Smooth muscle cell (in vitro differentiated cells): Measurements from ENCODE around the gene SEC14L3. TPM values are rescaled to one million over a fixed set of nuclear protein-coding genes. Genes with fewer than 3 reads are reported as not detected.

Experiments used
- DNase-seq: peaks from one replicate; lab custom pipeline; 2025; ENCODE audit not compliant: unreplicated experiment; lab: John Stamatoyannopoulos, UW
- H2AFZ ChIP-seq: fragments of 200-600 bp; sonication (generic); 2 replicates; pipeline ENCODE4 v1.6.0; 2016; ENCODE audit warnings: antibody characterized with exemption, low read depth, mild to moderate bottlenecking
- H3F3A ChIP-seq: fragments of 200-600 bp; sonication (generic); 2 replicates; pipeline ENCODE4 v1.6.0; 2017; ENCODE audit warnings: antibody characterized with exemption, low read depth
- H3K27ac ChIP-seq: fragments of 200-600 bp; sonication (generic); 2 replicates; pipeline ENCODE4 v1.5.1; 2016; ENCODE audit warnings: low read depth, mild to moderate bottlenecking
- H3K27me3 ChIP-seq: fragments of 200-600 bp; sonication (generic); 2 replicates; pipeline ENCODE4 v1.6.1; 2016; ENCODE audit warnings: low read depth, mild to moderate bottlenecking
- H3K36me3 ChIP-seq: fragments of 200-600 bp; sonication (generic); 2 replicates; pipeline ENCODE4 v1.5.1; 2016; ENCODE audit warnings: low read depth
- H3K4me1 ChIP-seq: fragments of 200-600 bp; sonication (generic); 2 replicates; pipeline ENCODE4 v1.5.1; 2016; ENCODE audit warnings: low read depth
- H3K4me2 ChIP-seq: fragments of 200-600 bp; sonication (generic); 2 replicates; pipeline ENCODE4 v1.6.0; 2016; ENCODE audit warnings: mild to moderate bottlenecking
- H3K4me3 ChIP-seq: fragments of 200-600 bp; sonication (generic); 2 replicates; pipeline ENCODE4 v1.5.1; 2016; ENCODE audit warnings: mild to moderate bottlenecking
- H3K79me2 ChIP-seq: fragments of 200-600 bp; sonication (generic); 2 replicates; pipeline ENCODE4 v1.6.0; 2016; ENCODE audit warnings: low read depth, mild to moderate bottlenecking
- H3K9ac ChIP-seq: fragments of 200-600 bp; sonication (generic); 2 replicates; pipeline ENCODE4 v1.6.0; 2016; ENCODE audit warnings: low read depth
- H3K9me3 ChIP-seq: fragments of 200-600 bp; sonication (generic); replicated peaks from 2 replicates; pipeline ENCODE4 v1.5.1; 2016; ENCODE audit warnings: low read depth
- H4K20me1 ChIP-seq: fragments of 200-600 bp; sonication (generic); 2 replicates; pipeline ENCODE4 v1.6.0; 2016; ENCODE audit warnings: low read depth
- WGBS: methylation state at CpG from one replicate; pipeline ENCODE4 v1.1.7; 2016; ENCODE audit warnings: low lambda C conversion rate; 5-methylcytosine and 5-hydroxymethylcytosine counted together
- polyA plus RNA-seq: library from polyadenylated mRNA; unstranded; fragments of >200 nt; fragmentation: Nextera tagmentation; extraction: Ambion mirVana; gene quantifications from 2 replicates; pipeline ENCODE4 v1.2.1, GENCODE V29; 2016
- small RNA-seq: library from RNA; depleted of rRNA; stranded (forward); fragments of <200 nt; gene quantifications from one replicate; pipeline ENCODE3, GENCODE V24; 2014
- total RNA-seq: library from RNA; depleted of rRNA; stranded (reverse); fragments of >200 nt; gene quantifications from 2 replicates; pipeline ENCODE4 v1.2.3, GENCODE V29; 2014
- TF ChIP-seq, protein P1 (sequence below): fragments of 200-600 bp; sonication (generic); IDR thresholded peaks from 2 replicates; pipeline ENCODE4 v1.5.1; 2017; ENCODE audit warnings: borderline replicate concordance, mild to moderate bottlenecking, antibody characterized with exemption; ENCODE audit not compliant: insufficient read depth, poor library complexity, severe bottlenecking

Gene SEC14L3
- total and polyA plus RNA-seq, 2 experiments from 2014 or later, result not detected

DNA sequence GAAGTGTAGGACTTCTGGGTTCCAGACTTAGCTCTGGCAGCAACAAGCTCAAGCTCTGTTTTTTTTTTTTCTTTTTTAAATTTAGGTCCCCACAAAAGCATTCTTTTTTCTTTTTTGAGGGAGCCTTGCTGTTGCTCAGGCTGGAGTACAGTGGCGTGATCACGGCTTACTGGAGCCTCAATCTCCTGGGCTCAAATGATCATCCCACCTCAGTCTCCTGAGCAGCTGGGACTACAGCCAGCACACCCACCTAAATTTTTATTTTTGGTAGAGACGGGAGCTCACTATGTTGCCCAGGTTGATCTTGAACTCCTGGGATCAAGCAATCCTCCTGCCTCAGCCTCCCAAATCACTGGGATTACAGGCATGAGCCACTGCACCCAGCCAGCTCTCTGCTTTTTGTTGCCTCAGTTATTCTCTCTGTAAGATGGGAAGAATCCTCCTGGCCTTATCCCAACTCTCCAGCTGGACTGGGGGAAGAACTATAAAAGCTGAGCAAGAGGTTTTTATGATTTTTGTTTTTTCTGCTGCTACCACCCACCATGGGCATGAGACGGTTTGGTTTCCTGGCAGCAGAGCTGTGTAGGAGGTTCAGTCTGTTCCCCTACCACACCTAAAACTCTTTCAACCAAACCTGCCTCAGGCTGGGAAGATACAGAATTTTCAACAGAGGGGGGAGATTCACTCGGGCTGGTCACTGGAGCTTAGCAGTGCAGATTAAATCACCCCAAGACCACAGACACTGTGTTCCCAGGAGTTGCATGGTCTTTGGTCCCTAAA lies 57.9 kb downstream of the SEC14L3 start:
- no peak overlapping the region for H3K27ac ChIP-seq
- no peaks in the 10 kb centered on the region for H3K4me1 ChIP-seq
- no peaks in the 10 kb centered on the region for H3K27me3 ChIP-seq
- peaks cover 3% of the 10 kb centered on the region for H3F3A ChIP-seq
- H3K4me3 ChIP-seq, result no peak overlapping the region
- no peak overlapping the region for H3K9ac ChIP-seq
- H3K36me3 ChIP-seq, result no peaks in the 10 kb centered on the region
- no peak for DNase-seq
- TF ChIP-seq, protein P1, sequence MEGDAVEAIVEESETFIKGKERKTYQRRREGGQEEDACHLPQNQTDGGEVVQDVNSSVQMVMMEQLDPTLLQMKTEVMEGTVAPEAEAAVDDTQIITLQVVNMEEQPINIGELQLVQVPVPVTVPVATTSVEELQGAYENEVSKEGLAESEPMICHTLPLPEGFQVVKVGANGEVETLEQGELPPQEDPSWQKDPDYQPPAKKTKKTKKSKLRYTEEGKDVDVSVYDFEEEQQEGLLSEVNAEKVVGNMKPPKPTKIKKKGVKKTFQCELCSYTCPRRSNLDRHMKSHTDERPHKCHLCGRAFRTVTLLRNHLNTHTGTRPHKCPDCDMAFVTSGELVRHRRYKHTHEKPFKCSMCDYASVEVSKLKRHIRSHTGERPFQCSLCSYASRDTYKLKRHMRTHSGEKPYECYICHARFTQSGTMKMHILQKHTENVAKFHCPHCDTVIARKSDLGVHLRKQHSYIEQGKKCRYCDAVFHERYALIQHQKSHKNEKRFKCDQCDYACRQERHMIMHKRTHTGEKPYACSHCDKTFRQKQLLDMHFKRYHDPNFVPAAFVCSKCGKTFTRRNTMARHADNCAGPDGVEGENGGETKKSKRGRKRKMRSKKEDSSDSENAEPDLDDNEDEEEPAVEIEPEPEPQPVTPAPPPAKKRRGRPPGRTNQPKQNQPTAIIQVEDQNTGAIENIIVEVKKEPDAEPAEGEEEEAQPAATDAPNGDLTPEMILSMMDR, result no peak
- no peaks in the 10 kb centered on the region for H3K9me3 ChIP-seq
- no peaks in the 10 kb centered on the region for H3K79me2 ChIP-seq
- no peak overlapping the region for H3K4me2 ChIP-seq
- no peaks in the 10 kb centered on the region for H4K20me1 ChIP-seq
- WGBS, result 89% methylated on average over 5 of the region's 5 CpGs
- H2AFZ ChIP-seq, result no peak overlapping the region

DNA sequence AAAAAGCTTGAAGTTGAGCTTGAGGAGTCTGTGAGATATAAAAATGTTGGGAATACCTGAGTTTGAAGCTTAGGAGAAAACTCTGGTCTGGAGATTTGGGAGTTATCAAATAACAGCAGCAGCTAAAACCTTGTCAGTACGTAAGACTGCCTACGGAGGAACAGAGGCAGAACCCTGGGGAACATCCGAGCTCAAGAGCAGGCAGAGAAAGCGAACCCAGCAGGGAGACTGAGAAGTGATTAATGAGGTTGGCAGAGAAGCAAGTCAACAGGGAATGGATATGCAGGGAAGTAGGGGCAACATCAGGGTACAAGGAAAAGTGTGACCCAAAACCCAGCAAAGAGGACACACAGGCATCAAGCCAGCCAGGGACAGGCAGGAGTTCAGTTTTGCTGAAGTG lies 58.8 kb downstream of the SEC14L3 start:
- Histone ChIP-seq H3K9ac (no peak overlapping the region), H3K9me3 (no peaks in the 10 kb centered on the region), H3K4me3 (no peak overlapping the region), H4K20me1 (no peaks in the 10 kb centered on the region), H3K27me3 (no peaks in the 10 kb centered on the region), H3K27ac (no peak overlapping the region), H2AFZ (no peak overlapping the region), H3F3A (peaks cover 5% of the 10 kb centered on the region), H3K4me1 (no peaks in the 10 kb centered on the region), H3K79me2 (no peaks in the 10 kb centered on the region), H3K36me3 (no peaks in the 10 kb centered on the region), H3K4me2 (no peak overlapping the region)
- DNase-seq, result no peak
- TF ChIP-seq, protein P1, result no peak
- 95% methylated on average over 4 of the region's 4 CpGs for WGBS

DNA sequence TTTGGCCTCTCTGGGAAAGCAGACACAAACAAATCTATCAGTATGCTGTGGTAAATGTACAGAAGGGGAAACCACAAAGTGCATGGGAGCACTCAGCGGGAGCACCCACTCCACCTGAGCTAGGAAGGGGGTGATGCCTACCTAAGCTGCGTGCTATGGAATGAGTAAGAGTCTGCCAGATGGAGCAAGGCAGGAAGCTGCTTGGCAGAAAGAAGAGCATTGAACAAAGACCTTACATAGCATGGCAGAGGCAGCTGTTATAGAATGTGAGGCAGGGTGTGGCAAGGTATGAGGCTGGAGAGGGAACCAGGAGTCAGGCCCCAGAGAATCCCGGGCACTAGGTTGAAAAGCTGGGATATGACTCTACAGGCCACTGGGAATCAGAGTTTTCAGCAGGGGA lies 60.0 kb downstream of the SEC14L3 start:
- 97% methylated on average over 3 of the region's 3 CpGs for WGBS
- H3K79me2 ChIP-seq, result no peaks in the 10 kb centered on the region
- no peak overlapping the region for H3K4me2 ChIP-seq
- no peak overlapping the region for H3K4me3 ChIP-seq
- TF ChIP-seq, protein P1, result no peak
- H3K27ac ChIP-seq, result no peak overlapping the region
- H3K4me1 ChIP-seq, result no peaks in the 10 kb centered on the region
- no peak overlapping the region for H3K9ac ChIP-seq
- H3F3A ChIP-seq, result peaks cover 5% of the 10 kb centered on the region
- H3K36me3 ChIP-seq, result no peaks in the 10 kb centered on the region
- H2AFZ ChIP-seq, result no peak overlapping the region
- H3K27me3 ChIP-seq, result no peaks in the 10 kb centered on the region
- DNase-seq, result no peak
- no peaks in the 10 kb centered on the region for H4K20me1 ChIP-seq
- H3K9me3 ChIP-seq, result no peaks in the 10 kb centered on the region

Small RNA genes within 50 kb of the gene (small RNA-seq; reads per million reads assigned to genes)
- not detected for gene AC004832.3
- not detected for gene RNU6-564P

Other genes starting within 250 kb of the SEC14L3 start
- 29.9 and 40.6 TPM in 2 replicates for gene LIF, start 225.3 kb downstream of the SEC14L3 start, total RNA-seq
- 28.9 and 31.2 TPM in 2 replicates for gene LIF, start 225.3 kb downstream of the SEC14L3 start, polyA plus RNA-seq
- 0.27 and 1.5 TPM in 2 replicates for gene OSM, start 205.2 kb downstream of the SEC14L3 start, total RNA-seq
- gene OSM, start 205.2 kb downstream of the SEC14L3 start, polyA plus RNA-seq, result 0.14 and 1.0 TPM in 2 replicates
- gene CASTOR1, start 182.5 kb downstream of the SEC14L3 start, total RNA-seq, result 9.8 and 16.1 TPM in 2 replicates
- gene CASTOR1, start 182.5 kb downstream of the SEC14L3 start, polyA plus RNA-seq, result 21.8 and 22.6 TPM in 2 replicates
- gene TBC1D10A, start 145.1 kb downstream of the SEC14L3 start, total RNA-seq, result 16.8 and 23.0 TPM in 2 replicates
- gene TBC1D10A, start 145.1 kb downstream of the SEC14L3 start, polyA plus RNA-seq, result 51.1 and 57.6 TPM in 2 replicates
- gene SF3A1, start 115.1 kb downstream of the SEC14L3 start, total RNA-seq, result 46.0 and 55.0 TPM in 2 replicates
- gene SF3A1, start 115.1 kb downstream of the SEC14L3 start, polyA plus RNA-seq, result 86.7 and 86.9 TPM in 2 replicates
- 1.5 and 4.8 TPM in 2 replicates for gene CCDC157, start 115.0 kb downstream of the SEC14L3 start, total RNA-seq
- gene CCDC157, start 115.0 kb downstream of the SEC14L3 start, polyA plus RNA-seq, result 2.5 and 6.0 TPM in 2 replicates
- gene RNF215, start 84.6 kb downstream of the SEC14L3 start, total RNA-seq, result 11.6 and 21.2 TPM in 2 replicates
- 3.4 and 5.9 TPM in 2 replicates for gene RNF215, start 84.6 kb downstream of the SEC14L3 start, polyA plus RNA-seq
- 7.9 and 15.1 TPM in 2 replicates for gene SEC14L2, start 75.0 kb downstream of the SEC14L3 start, total RNA-seq
- gene SEC14L2, start 75.0 kb downstream of the SEC14L3 start, polyA plus RNA-seq, result 8.0 and 8.2 TPM in 2 replicates
- 14.3 and 14.4 TPM in 2 replicates for gene MTFP1, start 46.2 kb downstream of the SEC14L3 start, total RNA-seq
- gene MTFP1, start 46.2 kb downstream of the SEC14L3 start, polyA plus RNA-seq, result 30.9 and 31.3 TPM in 2 replicates
- not detected in 2 replicates for gene SEC14L4, start 33.7 kb upstream of the SEC14L3 start, total RNA-seq
- gene SEC14L4, start 33.7 kb upstream of the SEC14L3 start, polyA plus RNA-seq, result not detected in 2 replicates
- 0.09 and 0.13 TPM in 2 replicates for gene SEC14L6, start 74.7 kb upstream of the SEC14L3 start, total RNA-seq
- gene SEC14L6, start 74.7 kb upstream of the SEC14L3 start, polyA plus RNA-seq, result not detected in 2 replicates
- not detected in 2 replicates for gene GAL3ST1, start 102.6 kb upstream of the SEC14L3 start, total RNA-seq
- gene GAL3ST1, start 102.6 kb upstream of the SEC14L3 start, polyA plus RNA-seq, result 0.35 and 0.78 TPM in 2 replicates
- gene PES1, start 119.9 kb upstream of the SEC14L3 start, total RNA-seq, result 27.4 and 35.6 TPM in 2 replicates
- 52.7 and 59.4 TPM in 2 replicates for gene PES1, start 119.9 kb upstream of the SEC14L3 start, polyA plus RNA-seq
- 3.4 and 5.2 TPM in 2 replicates for gene TCN2, start 135.2 kb upstream of the SEC14L3 start, total RNA-seq
- 3.1 and 3.3 TPM in 2 replicates for gene TCN2, start 135.2 kb upstream of the SEC14L3 start, polyA plus RNA-seq
- 3.6 and 5.0 TPM in 2 replicates for gene SLC35E4, start 163.8 kb upstream of the SEC14L3 start, total RNA-seq
- 4.1 and 7.2 TPM in 2 replicates for gene SLC35E4, start 163.8 kb upstream of the SEC14L3 start, polyA plus RNA-seq
- 8.9 and 11.0 TPM in 2 replicates for gene DUSP18, start 195.9 kb upstream of the SEC14L3 start, total RNA-seq
- 8.1 and 9.3 TPM in 2 replicates for gene DUSP18, start 195.9 kb upstream of the SEC14L3 start, polyA plus RNA-seq
- 4.6 and 9.1 TPM in 2 replicates for gene OSBP2, start 222.9 kb upstream of the SEC14L3 start, total RNA-seq
- gene OSBP2, start 222.9 kb upstream of the SEC14L3 start, polyA plus RNA-seq, result 3.8 and 4.9 TPM in 2 replicates